Hepatocyte (in vitro differentiated cells): ENCODE data around the gene RELA. TPM values are rescaled to one million over a fixed set of nuclear protein-coding genes. Genes with fewer than 3 reads are reported as not detected.

Experiments used
- DNase-seq: peaks from one replicate; pipeline ENCODE4 v3.0.0-alpha.2; 2016; ENCODE audit warnings: low spot score
- H2AFZ ChIP-seq: fragments of 200-600 bp; sonication (generic); 2 replicates; pipeline ENCODE4 v1.6.0; 2016; ENCODE audit warnings: antibody characterized with exemption, mild to moderate bottlenecking
- H3K27ac ChIP-seq: fragments of 200-600 bp; sonication (generic); 2 replicates; pipeline ENCODE4 v1.5.1; 2016; ENCODE audit warnings: mild to moderate bottlenecking
- H3K27me3 ChIP-seq: fragments of 200-600 bp; sonication (generic); 2 replicates; pipeline ENCODE4 v1.6.1; 2016
- H3K36me3 ChIP-seq: fragments of 200-600 bp; sonication (generic); replicated peaks from 2 replicates; pipeline ENCODE4 v1.5.1; 2016; ENCODE audit warnings: low read depth; ENCODE audit not compliant: insufficient read depth
- H3K4me1 ChIP-seq: fragments of 200-600 bp; sonication (generic); 2 replicates; pipeline ENCODE4 v1.5.1; 2016; ENCODE audit warnings: mild to moderate bottlenecking, moderate library complexity; ENCODE audit not compliant: insufficient read depth
- H3K4me2 ChIP-seq: fragments of 200-600 bp; sonication (generic); 2 replicates; pipeline ENCODE4 v1.6.0; 2016
- H3K4me3 ChIP-seq: fragments of 200-600 bp; sonication (generic); 2 replicates; pipeline ENCODE4 v1.5.1; 2016; ENCODE audit warnings: mild to moderate bottlenecking
- H3K79me2 ChIP-seq: fragments of 200-600 bp; sonication (generic); 2 replicates; pipeline ENCODE4 v1.6.0; 2017; ENCODE audit warnings: mild to moderate bottlenecking
- H3K9me2 ChIP-seq: fragments of 200-600 bp; sonication (generic); replicated peaks from 2 replicates; pipeline ENCODE4 v1.6.0; 2017; ENCODE audit warnings: mild to moderate bottlenecking; ENCODE audit not compliant: insufficient read depth
- H3K9me3 ChIP-seq: fragments of 200-600 bp; sonication (generic); 2 replicates; pipeline ENCODE4 v1.5.1; 2016; ENCODE audit warnings: low read depth, mild to moderate bottlenecking
- H4K20me1 ChIP-seq: fragments of 200-600 bp; sonication (generic); 2 replicates; pipeline ENCODE4 v1.6.0; 2016; ENCODE audit warnings: mild to moderate bottlenecking; ENCODE audit not compliant: insufficient read depth, poor library complexity, severe bottlenecking
- CTCF ChIP-seq: fragments of 200-600 bp; sonication (generic); IDR thresholded peaks from 2 replicates; pipeline ENCODE4 v1.5.1; 2016; ENCODE audit warnings: antibody characterized with exemption, mild to moderate bottlenecking; ENCODE audit not compliant: poor library complexity
- EZH2 ChIP-seq: fragments of 200-600 bp; sonication (generic); IDR thresholded peaks from 2 replicates; pipeline ENCODE4 v1.6.1; 2016; ENCODE audit warnings: antibody characterized with exemption, mild to moderate bottlenecking, borderline replicate concordance
- EZH2phosphoT487 ChIP-seq: fragments of 200-600 bp; sonication (generic); IDR thresholded peaks from one replicate; pipeline ENCODE4 v1.6.1; 2018; ENCODE audit warnings: antibody characterized with exemption, mild to moderate bottlenecking, low read depth, moderate library complexity; ENCODE audit not compliant: unreplicated experiment, severe bottlenecking
- WGBS: methylation state at CpG from one replicate; pipeline ENCODE4 v1.1.6; 2016; ENCODE audit warnings: low lambda C conversion rate; ENCODE audit errors: missing lambda C conversion rate; 5-methylcytosine and 5-hydroxymethylcytosine counted together
- polyA plus RNA-seq: library from polyadenylated mRNA; unstranded; fragments of >200 nt; fragmentation: Nextera tagmentation; extraction: Ambion mirVana; gene quantifications from 2 replicates; pipeline ENCODE4 v1.2.1, GENCODE V29; 2016
- total RNA-seq: library from RNA; depleted of rRNA; stranded (reverse); fragments of >200 nt; gene quantifications from 2 replicates; pipeline ENCODE4 v1.2.3, GENCODE V29; 2014

RELA gene
- total and polyA plus RNA-seq, 2 experiments from 2014 or later = 32.7 to 68.7 TPM

GRCh38 chr11:65634905-65635731, 27.6 kb downstream of the RELA start:
- no peak overlapping the region for H2AFZ ChIP-seq
- H3K27me3 ChIP-seq = no peaks in the 10 kb centered on the region
- H3K9me3 ChIP-seq = no peaks in the 10 kb centered on the region
- H3K4me1 ChIP-seq = no peaks in the 10 kb centered on the region
- H3K79me2 ChIP-seq = no peaks in the 10 kb centered on the region
- no peaks in the 10 kb centered on the region for H4K20me1 ChIP-seq
- TF ChIP-seq EZH2 (no peak), EZH2phosphoT487 (no peak), CTCF (no peak)
- H3K4me2 ChIP-seq = no peak overlapping the region
- no peak for DNase-seq
- no peak overlapping the region for H3K4me3 ChIP-seq
- WGBS = 96% methylated on average over 37 of the region's 46 CpGs
- no peak overlapping the region for H3K27ac ChIP-seq
- no peaks in the 10 kb centered on the region for H3K36me3 ChIP-seq
- H3K9me2 ChIP-seq = no peaks in the 10 kb centered on the region

- no peaks in the 10 kb centered on the region for H3K9me3 ChIP-seq
- H3K9me2 ChIP-seq = no peaks in the 10 kb centered on the region
- DNase-seq = no peak
- H3K4me3 ChIP-seq = no peak overlapping the region
- H3K36me3 ChIP-seq = no peaks in the 10 kb centered on the region
- H4K20me1 ChIP-seq = no peaks in the 10 kb centered on the region
- no peak overlapping the region for H3K27ac ChIP-seq
- TF ChIP-seq EZH2 (no peak), CTCF (no peak), EZH2phosphoT487 (no peak)
- no peaks in the 10 kb centered on the region for H3K27me3 ChIP-seq
- 98% methylated on average over 8 of the region's 11 CpGs for WGBS
- no peak overlapping the region for H3K4me2 ChIP-seq
- no peaks in the 10 kb centered on the region for H3K4me1 ChIP-seq
- H2AFZ ChIP-seq = no peak overlapping the region
- no peaks in the 10 kb centered on the region for H3K79me2 ChIP-seq
Observed at GRCh38 chr11:65634440-65634839, 28.3 kb downstream of the RELA start.

- Histone ChIP-seq H3K4me3 (no peak overlapping the region), H4K20me1 (no peaks in the 10 kb centered on the region), H3K79me2 (no peaks in the 10 kb centered on the region), H3K4me2 (no peak overlapping the region), H3K9me3 (no peaks in the 10 kb centered on the region), H3K36me3 (no peaks in the 10 kb centered on the region), H3K27ac (no peak overlapping the region), H3K27me3 (no peaks in the 10 kb centered on the region), H2AFZ (no peak overlapping the region), H3K4me1 (no peaks in the 10 kb centered on the region), H3K9me2 (no peaks in the 10 kb centered on the region)
- TF ChIP-seq EZH2 = no peak
- TF ChIP-seq EZH2phosphoT487 = no peak
- no peak for TF ChIP-seq CTCF
- DNase-seq = no peak
- WGBS = 94% methylated on average over 14 of the region's 14 CpGs
Observed at GRCh38 chr11:65634109-65634436, 28.6 kb downstream of the RELA start.
